PC-9 (cell line): ENCODE data around the gene R3HDM1. TPM values are rescaled to one million over a fixed set of nuclear protein-coding genes. Genes with fewer than 3 reads are reported as not detected.

Experiments
- BruUV-seq: library from RNA; stranded (reverse); fragments of 400-500 nt; replicated peaks from 2 replicates; lab custom pipeline; 2021; lab: Mats Ljungman, UMichigan
- CTCF ChIA-PET: fragments of 300-600 bp; sonication (Branson Sonifier 250); formaldehyde crosslinking; loops from one replicate; lab custom pipeline; 2022; ENCODE audit warnings: antibody characterized with exemption; lab: Charles Lee
- POLR2A ChIA-PET: fragments of 300-600 bp; sonication (Branson Sonifier 250); formaldehyde crosslinking; loops from one replicate; lab custom pipeline; 2022; ENCODE audit warnings: antibody characterized with exemption; ENCODE audit not compliant: unreplicated experiment; lab: Charles Lee
- DNase-seq, 2 experiments: peaks; one replicate each; pipeline versions ENCODE4 v3.0.0 to v3.0.0-alpha.2; 2015 to 2022; ENCODE audit warnings: mixed read lengths in 1 of 2
- H2AFZ ChIP-seq: fragments of 200-600 bp; sonication (generic); 2 replicates; pipeline ENCODE4 v1.8.1; 2017; ENCODE audit warnings: antibody characterized with exemption
- H3F3A ChIP-seq: fragments of 200-600 bp; sonication (generic); 2 replicates; pipeline ENCODE4 v1.8.1; 2017; ENCODE audit warnings: antibody characterized with exemption, mild to moderate bottlenecking, low read depth; ENCODE audit not compliant: insufficient read depth
- H3K27ac ChIP-seq: fragments of 200-600 bp; sonication (generic); 2 replicates; pipeline ENCODE4 v1.6.1; 2016; ENCODE audit warnings: mixed run types
- H3K27me3 ChIP-seq: fragments of 200-600 bp; sonication (generic); 2 replicates; pipeline ENCODE4 v1.6.1; 2016; ENCODE audit warnings: low read depth, mixed run types; ENCODE audit not compliant: insufficient read depth
- H3K36me3 ChIP-seq: fragments of 200-600 bp; sonication (generic); 2 replicates; pipeline ENCODE4 v1.6.1; 2016; ENCODE audit warnings: low read depth, mixed run types
- H3K4me1 ChIP-seq: fragments of 200-600 bp; sonication (generic); replicated peaks from 2 replicates; pipeline ENCODE4 v1.6.1; 2016; ENCODE audit warnings: mixed run types; ENCODE audit not compliant: insufficient read depth
- H3K4me2 ChIP-seq: fragments of 200-600 bp; sonication (generic); 2 replicates; pipeline ENCODE4 v1.6.1; 2017; ENCODE audit warnings: mixed run types
- H3K4me3 ChIP-seq: fragments of 200-600 bp; sonication (generic); 2 replicates; pipeline ENCODE4 v1.6.1; 2016; ENCODE audit warnings: mixed run types
- H3K79me2 ChIP-seq: fragments of 200-600 bp; sonication (generic); 2 replicates; pipeline ENCODE4 v1.6.1; 2017; ENCODE audit warnings: low read depth, mixed run types
- H3K9me2 ChIP-seq: fragments of 200-600 bp; sonication (generic); 2 replicates; pipeline ENCODE4 v1.8.1; 2017; ENCODE audit warnings: mild to moderate bottlenecking; ENCODE audit not compliant: insufficient read depth
- H3K9me3 ChIP-seq: fragments of 200-600 bp; sonication (generic); 2 replicates; pipeline ENCODE4 v1.8.1; 2016; ENCODE audit warnings: low read depth; ENCODE audit not compliant: insufficient read depth
- H4K20me1 ChIP-seq: fragments of 200-600 bp; sonication (generic); 2 replicates; pipeline ENCODE4 v1.8.1; 2017; ENCODE audit not compliant: insufficient read depth
- EZH2 ChIP-seq: fragments of 200-600 bp; sonication (generic); IDR thresholded peaks from 2 replicates; pipeline ENCODE4 v1.8.0; 2017; ENCODE audit warnings: antibody characterized with exemption, low read depth
- intact Hi-C: fragments of 100-400 bp; cut with micrococcal nuclease; formaldehyde crosslinking; loops from one replicate; pipeline ENCODE4 v1.10.0; 2022; ENCODE audit not compliant: unreplicated experiment
- total RNA-seq: library from RNA; stranded (reverse); gene quantifications from 2 replicates; pipeline ENCODE4 v1.2.3, GENCODE V29; 2021
- TF ChIP-seq, protein P1 (sequence below): fragments of 200-600 bp; sonication (generic); conservative IDR thresholded peaks from 2 replicates; pipeline ENCODE4 v1.6.1; 2017; ENCODE audit warnings: mixed run types, antibody characterized with exemption, mild to moderate bottlenecking, moderate library complexity

R3HDM1 gene
- total RNA-seq, 1 experiment from 2014 or later: 36.7 TPM

DNA sequence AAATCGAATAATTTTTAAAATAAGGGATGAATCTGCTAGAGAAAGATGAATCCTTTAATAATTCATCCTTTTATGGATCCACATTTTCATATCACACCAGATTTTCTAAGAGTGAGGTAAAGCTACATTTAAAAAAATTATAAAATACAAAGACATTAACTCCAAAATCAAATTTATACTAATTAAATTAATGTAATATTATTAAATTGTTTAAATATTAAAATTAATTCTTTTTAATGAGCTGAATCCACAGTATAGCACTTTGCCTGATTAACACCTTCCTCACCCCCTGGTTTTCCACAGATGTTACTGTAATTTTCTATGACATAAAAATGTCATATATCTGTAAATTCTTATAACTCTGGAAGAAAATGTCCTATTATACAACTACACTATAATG is 26.5 kb upstream of the R3HDM1 start:
- Histone ChIP-seq H3K4me2 (no peak overlapping the region), H3K27ac (no peak overlapping the region), H3K9me2 (no peaks in the 10 kb centered on the region), H2AFZ (no peak overlapping the region), H3K4me3 (no peak overlapping the region), H3F3A (no peaks in the 10 kb centered on the region), H3K36me3 (no peaks in the 10 kb centered on the region), H3K4me1 (no peaks in the 10 kb centered on the region), H3K79me2 (no peaks in the 10 kb centered on the region), H3K27me3 (no peaks in the 10 kb centered on the region), H4K20me1 (no peaks in the 10 kb centered on the region), H3K9me3 (no peaks in the 10 kb centered on the region)
- no TSS peak for BruUV-seq
- TF ChIP-seq, protein P1, sequence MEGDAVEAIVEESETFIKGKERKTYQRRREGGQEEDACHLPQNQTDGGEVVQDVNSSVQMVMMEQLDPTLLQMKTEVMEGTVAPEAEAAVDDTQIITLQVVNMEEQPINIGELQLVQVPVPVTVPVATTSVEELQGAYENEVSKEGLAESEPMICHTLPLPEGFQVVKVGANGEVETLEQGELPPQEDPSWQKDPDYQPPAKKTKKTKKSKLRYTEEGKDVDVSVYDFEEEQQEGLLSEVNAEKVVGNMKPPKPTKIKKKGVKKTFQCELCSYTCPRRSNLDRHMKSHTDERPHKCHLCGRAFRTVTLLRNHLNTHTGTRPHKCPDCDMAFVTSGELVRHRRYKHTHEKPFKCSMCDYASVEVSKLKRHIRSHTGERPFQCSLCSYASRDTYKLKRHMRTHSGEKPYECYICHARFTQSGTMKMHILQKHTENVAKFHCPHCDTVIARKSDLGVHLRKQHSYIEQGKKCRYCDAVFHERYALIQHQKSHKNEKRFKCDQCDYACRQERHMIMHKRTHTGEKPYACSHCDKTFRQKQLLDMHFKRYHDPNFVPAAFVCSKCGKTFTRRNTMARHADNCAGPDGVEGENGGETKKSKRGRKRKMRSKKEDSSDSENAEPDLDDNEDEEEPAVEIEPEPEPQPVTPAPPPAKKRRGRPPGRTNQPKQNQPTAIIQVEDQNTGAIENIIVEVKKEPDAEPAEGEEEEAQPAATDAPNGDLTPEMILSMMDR: no peak
- no peak for TF ChIP-seq EZH2
- intact Hi-C loops: no loop called here
- ChIA-PET POLR2A (no interaction called here), CTCF (no interaction called here)
- DNase-seq: no peak

DNA sequence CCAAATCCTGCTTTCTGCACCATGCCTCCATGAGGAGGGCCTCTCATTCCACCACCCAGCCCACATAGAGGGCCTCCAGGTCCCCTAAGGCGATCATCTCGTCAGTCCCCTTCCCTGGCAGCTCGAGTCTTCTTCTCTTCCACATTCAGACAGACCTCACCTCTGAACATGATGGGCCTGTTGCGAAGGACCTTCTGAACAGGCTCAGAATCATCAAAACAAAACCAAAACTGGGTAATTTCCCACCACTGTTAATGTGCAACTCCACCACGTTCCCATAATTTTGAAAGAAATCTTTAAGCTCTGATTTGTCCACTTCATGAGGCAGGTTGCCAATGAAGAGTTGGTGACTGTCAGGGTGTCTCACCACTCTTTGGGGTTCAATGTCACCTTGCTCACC is 20.7 kb upstream of the R3HDM1 start:
- Histone ChIP-seq H2AFZ (no peak overlapping the region), H3K27ac (no peak overlapping the region), H3K79me2 (no peaks in the 10 kb centered on the region), H3K36me3 (peaks cover 5% of the 10 kb centered on the region; the same call in 1 of the 2 replicates), H3K9me3 (peaks cover 5% of the 10 kb centered on the region; the same call in 1 of the 2 replicates), H3K9me2 (no peaks in the 10 kb centered on the region), H3K27me3 (no peaks in the 10 kb centered on the region), H3F3A (no peaks in the 10 kb centered on the region), H4K20me1 (no peaks in the 10 kb centered on the region), H3K4me1 (no peaks in the 10 kb centered on the region), H3K4me2 (no peak overlapping the region), H3K4me3 (no peak overlapping the region)
- no peak for TF ChIP-seq EZH2
- TF ChIP-seq, protein P1: no peak
- CTCF ChIA-PET: no interaction called here
- no TSS peak for BruUV-seq
- POLR2A ChIA-PET: no interaction called here
- DNase-seq: no peak
- intact Hi-C loops: no loop called here

DNA sequence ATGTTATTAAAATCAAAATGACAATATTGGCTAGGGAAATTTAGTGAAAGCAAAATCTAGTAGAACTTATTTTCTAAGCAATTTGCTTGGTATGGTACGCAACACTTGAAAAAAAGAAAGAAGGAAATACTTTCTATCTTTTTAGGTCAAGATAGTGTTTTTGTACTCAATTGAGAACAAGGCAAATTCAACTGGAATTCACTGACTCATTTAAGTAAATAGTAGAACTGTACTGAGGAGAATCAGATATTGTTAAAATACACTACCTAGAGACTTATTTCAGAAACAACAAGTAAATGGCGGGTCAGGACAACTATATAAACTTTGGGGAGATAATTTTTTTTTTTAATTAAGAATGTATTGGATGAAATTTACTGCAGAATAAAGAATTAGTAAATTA is 19.2 kb upstream of the R3HDM1 start:
- no peak overlapping the region for H3K4me2 ChIP-seq
- no peaks in the 10 kb centered on the region for H3K4me1 ChIP-seq
- no peaks in the 10 kb centered on the region for H4K20me1 ChIP-seq
- peaks cover 5% of the 10 kb centered on the region; the same call in 1 of the 2 replicates for H3K36me3 ChIP-seq
- no peaks in the 10 kb centered on the region for H3K79me2 ChIP-seq
- no peak for DNase-seq
- H3F3A ChIP-seq: no peaks in the 10 kb centered on the region
- H3K4me3 ChIP-seq: no peak overlapping the region
- no peak overlapping the region for H3K27ac ChIP-seq
- peaks cover 16% of the 10 kb centered on the region; the same call in 1 of the 2 replicates for H3K9me3 ChIP-seq
- TF ChIP-seq, protein P1: no peak
- TF ChIP-seq EZH2: no peak
- H2AFZ ChIP-seq: no peak overlapping the region
- CTCF ChIA-PET: no interaction called here
- POLR2A ChIA-PET: no interaction called here
- no peaks in the 10 kb centered on the region for H3K9me2 ChIP-seq
- no TSS peak for BruUV-seq
- H3K27me3 ChIP-seq: no peaks in the 10 kb centered on the region
- intact Hi-C loops: no loop called here
